Endothelial cell of umbilical vein (primary cell): ENCODE measurements around the gene CADPS. TPM values are rescaled to one million over a fixed set of nuclear protein-coding genes. Genes with fewer than 3 reads are reported as not detected.

ENCODE experiments used
- BruUV-seq: library from RNA; stranded (reverse); fragments of 400-500 nt; replicated peaks from 2 replicates; lab custom pipeline; 2021; lab: Mats Ljungman, UMichigan
- CTCF ChIA-PET: fragments of 300-600, 350-600 bp; sonication (Branson Sonifier 250); formaldehyde crosslinking; loops from one replicate; lab custom pipeline; 2021; ENCODE audit warnings: antibody characterized with exemption, inconsistent platforms; lab: Charles Lee
- POLR2A ChIA-PET: fragments of 300-600, 350-600 bp; sonication (Branson Sonifier 250); formaldehyde crosslinking; loops from one replicate; lab custom pipeline; 2021; ENCODE audit warnings: antibody characterized with exemption, inconsistent platforms; lab: Charles Lee
- DNase-seq: peaks from one replicate; pipeline ENCODE4 v3.0.0-alpha.2; 2011; ENCODE audit warnings: low read depth, low spot score
- FAIRE-seq: peaks from 2 replicates; lab custom pipeline; 2011; peaks lifted over from hg19 to GRCh38; lab: Jason Lieb, UNC
- H2AFZ ChIP-seq: 2 replicates; pipeline ENCODE4 v1.6.0; 2012; ENCODE audit warnings: low read depth, low read length, control low read depth, inconsistent platforms
- H3K27ac ChIP-seq: 2 replicates; pipeline ENCODE4 v1.5.1; 2011; ENCODE audit warnings: low read depth, mild to moderate bottlenecking, control low read depth, low read length, moderate library complexity; ENCODE audit not compliant: insufficient read depth
- H3K27me3 ChIP-seq, 2 experiments: 2 replicates each; pipeline versions ENCODE4 v1.6.0 to v1.6.1; 2011; ENCODE audit warnings: low read length in 2 of 2, mixed read lengths in 1 of 2; ENCODE audit not compliant: control insufficient read depth in 2 of 2, insufficient read depth in 2 of 2
- H3K36me3 ChIP-seq, 2 experiments: 2 replicates in 1 of 2; 3 replicates in 1 of 2; pipeline ENCODE4 v1.5.1; 2011; ENCODE audit warnings: low read length in 2 of 2, mild to moderate bottlenecking in 1 of 2, moderate library complexity in 1 of 2; ENCODE audit not compliant: control insufficient read depth in 2 of 2, insufficient read depth in 2 of 2; ENCODE audit errors: extremely low read depth in 1 of 2
- H3K4me1 ChIP-seq: 3 replicates; pipeline ENCODE4 v1.5.1; 2011; ENCODE audit warnings: mild to moderate bottlenecking, low read length; ENCODE audit not compliant: control insufficient read depth, insufficient read depth; ENCODE audit errors: extremely low read depth
- H3K4me2 ChIP-seq: 2 replicates; pipeline ENCODE4 v1.6.1; 2011; ENCODE audit warnings: low read length, control low read depth, mixed read lengths; ENCODE audit not compliant: insufficient read depth
- H3K4me3 ChIP-seq, 3 experiments: fragments of 200-600 bp in 1 of 3; sonication (generic), shearing (Covaris generic) in 1 of 3; replicated peaks in 1 of 3; 2 replicates each; pipeline ENCODE4 v1.5.1; 2011 to 2016; ENCODE audit warnings: control low read depth in 3 of 3, low read length in 3 of 3, mild to moderate bottlenecking in 2 of 3, inconsistent platforms in 1 of 3, low read depth in 1 of 3, moderate library complexity in 1 of 3; ENCODE audit not compliant: insufficient read depth in 1 of 3
- H3K79me2 ChIP-seq: 2 replicates; pipeline ENCODE4 v1.6.0; 2012; ENCODE audit warnings: low read length, inconsistent platforms; ENCODE audit not compliant: control insufficient read depth, insufficient read depth
- H3K9ac ChIP-seq: replicated peaks from 2 replicates; pipeline ENCODE3; 2011; ENCODE audit warnings: low read length, control low read depth; ENCODE audit not compliant: insufficient read depth; ENCODE audit errors: extremely low read depth
- H3K9me1 ChIP-seq: replicated peaks from 3 replicates; pipeline ENCODE4 v1.6.0; 2011; ENCODE audit warnings: mild to moderate bottlenecking, low read length; ENCODE audit not compliant: control insufficient read depth, insufficient read depth; ENCODE audit errors: extremely low read depth
- H3K9me3 ChIP-seq: replicated peaks from 2 replicates; pipeline ENCODE4 v1.5.1; 2012; ENCODE audit warnings: low read length, inconsistent platforms; ENCODE audit not compliant: control insufficient read depth, insufficient read depth
- H4K20me1 ChIP-seq: replicated peaks from 2 replicates; pipeline ENCODE3; 2011; ENCODE audit warnings: mild to moderate bottlenecking, low read length; ENCODE audit not compliant: control insufficient read depth, insufficient read depth; ENCODE audit errors: extremely low read depth
- CTCF ChIP-seq, 2 donors: IDR thresholded peaks; 1 replicate in 1 of 2; 2 replicates in 1 of 2; pipeline ENCODE4 v1.5.1; 2011; ENCODE audit warnings: low read length in 2 of 2, mild to moderate bottlenecking in 2 of 2, moderate library complexity in 2 of 2, control low read depth in 1 of 2, inconsistent platforms in 1 of 2, low read depth in 1 of 2; ENCODE audit not compliant: insufficient read depth in 1 of 2; ENCODE audit errors: extremely low read depth in 1 of 2
- EZH2 ChIP-seq: IDR thresholded peaks from 2 replicates; pipeline ENCODE4 v1.6.1; 2012; ENCODE audit warnings: borderline replicate concordance, low read depth, mild to moderate bottlenecking, moderate library complexity, low read length, inconsistent platforms; ENCODE audit not compliant: severe bottlenecking
- FOS ChIP-seq: IDR thresholded peaks from 2 replicates; pipeline ENCODE4 v1.6.1; 2011; ENCODE audit warnings: mild to moderate bottlenecking, low read length, moderate library complexity, borderline replicate concordance; ENCODE audit not compliant: insufficient read depth
- GATA2 ChIP-seq: IDR thresholded peaks from 2 replicates; pipeline ENCODE4 v1.7.0; 2011; ENCODE audit warnings: low read depth, mild to moderate bottlenecking, moderate library complexity, mixed read lengths, low read length; ENCODE audit not compliant: insufficient read length, insufficient read depth
- JUN ChIP-seq: IDR thresholded peaks from 2 replicates; pipeline ENCODE4 v1.6.1; 2011; ENCODE audit warnings: borderline replicate concordance, low read depth; ENCODE audit not compliant: insufficient read length, insufficient read depth
- MAX ChIP-seq: IDR thresholded peaks from 2 replicates; pipeline ENCODE4 v1.6.1; 2011; ENCODE audit not compliant: insufficient read depth, insufficient read length
- MYC ChIP-seq: IDR thresholded peaks from one replicate; pipeline ENCODE4 v1.6.1; 2011; ENCODE audit warnings: mild to moderate bottlenecking, low read depth, low read length
- POLR2A ChIP-seq: IDR thresholded peaks from 2 replicates; pipeline ENCODE4 v1.6.1; 2012; ENCODE audit warnings: low read depth, mild to moderate bottlenecking, control low read depth, low read length
- POLR2AphosphoS5 ChIP-seq: IDR thresholded peaks from 2 replicates; pipeline ENCODE4 v1.6.1; 2012; ENCODE audit warnings: low read depth, mild to moderate bottlenecking, control low read depth, low read length, moderate library complexity; ENCODE audit not compliant: insufficient read depth
- dilution Hi-C: fragments of 300-500 bp; cut with MboI; formaldehyde crosslinking; loops from one replicate; pipeline ENCODE4 v1.15.0; 2019; ENCODE audit warnings: low sequenced_read_pairs; ENCODE audit not compliant: extremely low pct_ligation_motif_present
- intact Hi-C: fragments of 100-400 bp; cut with micrococcal nuclease; formaldehyde crosslinking; loops from one replicate; pipeline ENCODE4 v1.10.0; 2022
- polyA plus RNA-seq, 4 experiments: library from polyadenylated mRNA; depleted of rRNA in 3 of 4; stranded (reverse) in 3 of 4; unstranded in 1 of 4; fragments of >200 nt; gene quantifications; 2 replicates each; pipeline versions ENCODE4 v1.2.1 to v1.2.3, GENCODE V29; 2011 to 2012; ENCODE audit warnings: missing spikeins in 1 of 4
- total RNA-seq: library from RNA; stranded (reverse); gene quantifications from 2 replicates; pipeline ENCODE4 v1.2.3, GENCODE V29; 2021

The CADPS gene
- total and polyA plus RNA-seq, 2 donors (not counting 3 experiments of a cell fraction or from before 2014, with no cell fraction given), result not detected

- Histone ChIP-seq H3K27me3 (no peaks in the 10 kb centered on the region), H3K9me3 (no peaks in the 10 kb centered on the region), H3K9ac (no peak overlapping the region), H3K4me3 (no peak overlapping the region), H3K79me2 (no peaks in the 10 kb centered on the region), H4K20me1 (no peaks in the 10 kb centered on the region), H3K4me1 (no peaks in the 10 kb centered on the region), H2AFZ (no peak overlapping the region), H3K36me3 (no peaks in the 10 kb centered on the region), H3K9me1 (no peaks in the 10 kb centered on the region), H3K27ac (no peak overlapping the region), H3K4me2 (no peak overlapping the region)
- BruUV-seq, result no TSS peak
- dilution Hi-C loops, result no loop called here
- FAIRE-seq (no peak), DNase-seq (no peak)
- intact Hi-C loops, result no loop called here
- POLR2A ChIA-PET, result no interaction called here
- TF ChIP-seq GATA2, result no peak
- TF ChIP-seq POLR2A, result no peak
- TF ChIP-seq POLR2AphosphoS5, result no peak
- no peak for TF ChIP-seq MYC
- TF ChIP-seq FOS, result no peak
- TF ChIP-seq CTCF (IDR thresholded peaks at IDR 0.05; ENCODE audit: extremely low read depth in 1 of 2, insufficient read depth in 1 of 2, low read depth in 1 of 2, low read length in 2 of 2), result no peak
- TF ChIP-seq MAX, result no peak
- TF ChIP-seq EZH2, result no peak
- no peak for TF ChIP-seq JUN
- CTCF ChIA-PET, result no interaction called here
Measured at GRCh38 chr3:62797132-62797531, 78.1 kb downstream of the CADPS start.
